Inflammatory macrophage treated with lipopolysaccharide for 4 hours (primary cell): Measurements from ENCODE around the gene TSPAN9.

Source experiments
- DNase-seq: peaks from one replicate; pipeline ENCODE4 v3.0.0-alpha.2; 2020

Gene TSPAN9

DNA sequence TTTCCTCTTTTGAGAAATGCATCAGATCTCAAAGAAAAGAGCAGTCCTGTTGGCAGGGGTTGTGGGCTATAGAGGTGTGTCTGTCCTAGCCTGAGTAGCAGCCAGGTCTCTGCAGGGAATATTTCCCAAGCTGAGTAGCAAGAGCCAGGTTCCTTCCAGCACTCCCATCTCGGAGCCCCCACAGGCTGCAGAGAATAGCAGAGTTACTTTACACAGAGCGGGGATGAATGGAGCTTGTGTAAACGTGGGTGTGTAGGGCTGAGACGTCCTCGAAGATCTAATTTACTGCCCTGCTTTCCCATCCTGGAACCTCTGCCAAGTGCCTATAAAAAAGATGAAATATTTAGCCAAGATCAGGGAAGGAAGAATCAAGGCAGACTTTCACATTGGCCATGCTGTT lies 156.6 kb downstream of the TSPAN9 start:
- no peak for DNase-seq

DNA sequence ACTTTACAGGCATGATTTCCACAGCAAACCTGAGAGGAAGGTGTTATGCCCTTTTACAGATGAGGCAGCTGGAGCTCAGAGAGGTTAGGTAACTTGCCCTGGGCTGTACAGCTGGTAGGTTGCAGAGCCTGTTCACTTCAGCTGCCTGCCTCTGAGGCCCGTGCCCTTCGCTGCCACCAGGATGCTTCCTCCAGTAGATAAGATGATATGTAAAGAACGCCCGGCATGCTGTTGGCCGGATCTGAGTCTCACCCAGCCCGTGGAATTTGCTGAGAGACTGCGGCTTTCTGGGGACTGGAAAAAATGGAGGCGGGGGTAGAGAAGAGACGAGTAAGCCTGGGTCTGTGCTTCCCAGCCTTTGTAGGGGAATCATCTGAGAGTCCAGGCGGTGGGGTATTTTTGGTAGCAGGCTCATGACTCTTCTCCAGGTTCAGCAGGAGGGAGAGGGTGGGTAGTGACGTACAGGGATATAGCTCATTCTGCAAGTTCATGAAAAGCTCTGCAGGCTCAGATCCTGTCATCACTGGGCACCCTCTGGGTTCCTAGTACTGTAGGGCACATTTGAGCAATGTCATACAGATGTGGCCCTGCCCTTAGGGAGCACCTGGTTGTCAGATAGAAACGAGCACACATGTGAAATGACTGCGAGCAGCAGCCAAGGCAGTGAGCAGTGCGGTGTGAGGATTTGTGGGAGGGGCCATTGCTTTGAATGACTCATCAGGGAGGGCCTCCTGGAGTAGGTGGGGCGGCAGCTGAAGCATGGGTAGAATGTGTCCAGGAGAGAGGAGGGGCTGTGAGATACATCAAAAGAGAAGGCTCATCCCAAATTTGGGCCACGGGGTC lies 159.4 kb downstream of the TSPAN9 start:
- no peak for DNase-seq

DNA sequence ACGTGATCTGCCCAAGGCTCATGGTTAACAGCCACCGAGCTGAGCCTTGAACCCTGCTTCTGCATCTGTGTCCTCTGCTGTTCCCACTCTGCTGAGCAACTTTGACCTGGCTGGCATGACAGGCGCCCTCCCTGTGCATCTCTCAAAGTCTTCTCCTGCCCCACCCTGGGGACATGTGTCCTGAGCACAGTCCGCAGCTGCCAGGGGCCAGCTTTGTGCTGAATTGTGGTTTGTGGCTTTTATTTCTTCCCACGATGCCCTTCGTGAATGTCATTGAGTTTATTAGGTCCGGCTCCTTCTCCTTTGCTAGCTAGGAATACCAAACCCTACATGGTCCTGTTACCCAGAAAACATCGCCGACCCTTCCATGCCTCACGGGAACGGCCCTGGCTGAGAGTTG lies 161.0 kb downstream of the TSPAN9 start:
- DNase-seq = no peak

DNA sequence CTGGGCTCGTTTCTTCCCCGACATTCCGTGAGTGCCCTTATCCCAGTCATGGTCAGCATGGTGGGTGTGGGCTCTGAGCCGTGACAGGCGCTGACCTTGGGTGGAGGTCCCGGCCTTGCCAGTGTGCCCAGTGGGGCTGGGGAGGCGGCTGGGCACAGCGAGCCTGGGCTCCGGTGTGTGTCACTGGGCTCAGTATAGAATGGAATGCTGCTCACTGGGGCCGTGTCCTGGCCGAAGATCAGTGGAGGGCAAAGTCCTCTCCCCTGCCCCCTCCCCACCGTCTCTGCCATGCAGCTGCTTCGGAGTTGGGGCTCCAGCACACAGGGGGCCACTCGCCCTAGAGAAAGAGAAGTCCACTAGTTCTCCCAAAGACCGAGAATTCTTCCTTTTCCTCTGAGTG lies 164.4 kb downstream of the TSPAN9 start:
- no peak for DNase-seq

DNA sequence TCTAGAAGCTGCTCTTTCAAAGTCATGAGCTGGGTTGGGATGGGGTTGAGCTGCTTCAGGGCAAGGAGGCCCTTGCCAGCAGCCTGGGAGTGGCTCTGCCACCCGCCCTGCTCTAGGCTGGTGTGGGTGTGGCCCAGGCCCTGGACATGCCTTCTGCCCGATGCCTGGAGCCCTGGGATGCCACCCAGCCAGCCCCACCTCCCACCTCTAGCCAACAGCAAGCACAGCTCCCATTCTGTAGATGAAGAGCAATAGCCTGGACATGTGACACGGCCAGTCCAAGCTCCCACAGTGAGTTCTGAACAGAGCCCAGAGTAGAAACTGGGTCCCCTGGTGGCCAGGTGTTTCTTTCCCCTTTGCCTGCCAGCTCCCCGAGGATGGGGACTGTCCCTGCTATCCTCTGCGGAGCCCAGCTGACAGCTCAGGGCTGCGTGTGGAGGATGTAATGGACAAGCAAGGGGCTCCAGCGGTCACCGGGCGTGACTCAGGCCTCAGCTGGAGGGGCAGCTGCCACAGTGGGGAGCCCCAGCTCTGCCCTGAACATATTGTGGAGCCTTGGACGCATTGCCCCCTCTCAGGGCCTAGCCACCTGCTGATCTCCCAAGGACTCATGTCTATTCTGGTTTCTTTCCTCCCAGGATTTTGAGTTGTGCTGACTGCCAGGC lies 165.2 kb downstream of the TSPAN9 start:
- no peak for DNase-seq

DNA sequence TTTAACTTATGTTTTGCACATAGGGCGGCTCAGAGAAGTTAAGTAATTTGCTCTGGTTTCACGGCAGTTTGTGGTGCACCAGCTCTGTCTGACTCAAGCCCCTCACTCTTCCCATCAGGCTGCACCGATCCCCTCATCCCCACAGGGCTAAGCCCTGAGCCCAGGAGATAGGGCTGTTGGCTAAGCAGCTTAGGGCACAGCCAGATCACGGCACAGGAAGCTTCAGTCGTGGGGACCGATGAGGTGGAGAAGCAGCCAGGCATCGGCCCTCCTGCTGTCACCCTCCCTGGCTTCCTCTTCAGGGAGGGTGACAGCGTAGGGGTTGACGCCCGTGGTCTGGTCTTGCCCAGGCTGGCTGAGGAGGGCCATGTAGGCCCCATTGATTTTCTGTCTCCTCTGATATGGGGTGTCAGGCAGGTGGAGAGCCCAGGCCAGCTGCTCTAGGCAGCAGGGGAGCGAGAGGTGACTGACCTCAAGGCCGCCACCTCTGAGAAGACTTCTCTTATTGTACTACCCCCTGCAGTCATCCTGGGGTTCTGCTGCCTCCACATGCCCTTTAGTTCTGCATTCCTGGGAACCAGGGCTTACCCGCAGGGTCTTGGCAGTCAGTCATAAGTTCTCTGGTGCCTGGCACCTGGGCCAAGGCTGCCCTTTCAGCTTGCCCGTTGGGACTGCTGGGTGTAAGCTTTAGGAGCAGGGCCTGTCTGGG lies 166.4 kb downstream of the TSPAN9 start:
- no peak for DNase-seq

DNA sequence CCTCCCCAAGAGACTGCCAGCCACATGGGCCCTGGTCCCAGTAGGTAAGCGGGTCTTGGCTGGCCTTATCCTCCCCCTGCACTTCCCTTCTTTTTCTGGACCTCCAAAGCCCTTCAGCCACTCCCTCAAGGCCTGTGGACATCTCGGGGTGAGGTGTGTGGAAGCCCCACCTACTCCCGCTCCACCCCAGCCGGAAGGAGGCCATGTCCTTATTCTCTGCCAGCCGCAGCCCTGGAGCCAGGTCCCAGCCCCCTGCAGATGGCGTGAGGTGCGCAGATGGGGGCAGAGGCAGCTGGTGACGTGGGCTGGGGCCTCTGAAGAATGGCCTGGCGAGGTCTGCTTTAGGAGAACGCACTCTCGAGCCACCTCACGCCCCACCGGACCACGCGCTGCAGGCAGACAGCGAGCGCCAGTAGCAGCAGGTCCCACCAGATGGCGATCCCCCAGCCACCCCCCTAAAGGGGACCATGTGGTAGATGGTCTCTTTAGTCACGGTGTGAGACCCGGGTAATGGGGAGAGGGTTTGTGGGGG lies 167.1 kb downstream of the TSPAN9 start:
- DNase-seq = no peak

DNA sequence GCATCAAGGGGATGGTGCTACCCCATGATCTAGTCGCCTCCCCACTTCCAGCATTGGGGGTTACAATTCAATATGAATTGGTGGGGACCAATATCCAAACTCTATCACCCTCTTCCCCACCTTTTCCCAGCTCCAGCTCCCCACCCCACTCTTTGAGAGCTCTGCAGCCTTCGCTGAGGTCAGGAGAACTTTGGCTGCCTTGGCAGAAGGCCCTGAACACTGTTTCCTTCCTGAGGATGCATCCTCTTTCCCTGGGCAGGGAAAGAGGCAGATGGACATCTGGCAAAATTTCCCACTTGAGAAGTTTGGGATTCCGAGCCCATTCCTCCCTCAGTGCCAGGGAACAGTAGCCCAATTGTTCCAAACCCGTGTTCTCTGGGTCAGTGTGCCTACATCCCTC lies 169.1 kb downstream of the TSPAN9 start:
- DNase-seq = no peak

DNA sequence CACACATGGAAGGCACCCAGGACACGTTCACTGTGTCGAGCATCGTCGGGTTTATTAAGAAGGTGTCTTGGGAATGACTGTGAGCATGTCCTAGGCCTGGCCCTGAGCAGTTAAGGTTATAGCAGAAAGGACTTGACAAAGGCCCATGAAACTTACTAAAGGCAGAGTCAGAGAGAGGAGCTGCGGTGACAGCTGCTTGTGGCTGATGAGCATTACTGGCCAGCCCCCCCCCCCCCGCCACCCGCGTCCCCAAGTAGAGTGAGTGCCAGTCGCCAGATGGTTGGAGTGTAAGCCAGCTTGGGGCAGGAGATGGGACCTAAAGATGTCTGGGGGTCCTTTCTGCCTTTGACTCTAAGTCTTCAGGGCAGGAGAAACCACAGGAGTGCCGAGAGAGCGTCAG lies 169.9 kb downstream of the TSPAN9 start:
- no peak for DNase-seq

DNA sequence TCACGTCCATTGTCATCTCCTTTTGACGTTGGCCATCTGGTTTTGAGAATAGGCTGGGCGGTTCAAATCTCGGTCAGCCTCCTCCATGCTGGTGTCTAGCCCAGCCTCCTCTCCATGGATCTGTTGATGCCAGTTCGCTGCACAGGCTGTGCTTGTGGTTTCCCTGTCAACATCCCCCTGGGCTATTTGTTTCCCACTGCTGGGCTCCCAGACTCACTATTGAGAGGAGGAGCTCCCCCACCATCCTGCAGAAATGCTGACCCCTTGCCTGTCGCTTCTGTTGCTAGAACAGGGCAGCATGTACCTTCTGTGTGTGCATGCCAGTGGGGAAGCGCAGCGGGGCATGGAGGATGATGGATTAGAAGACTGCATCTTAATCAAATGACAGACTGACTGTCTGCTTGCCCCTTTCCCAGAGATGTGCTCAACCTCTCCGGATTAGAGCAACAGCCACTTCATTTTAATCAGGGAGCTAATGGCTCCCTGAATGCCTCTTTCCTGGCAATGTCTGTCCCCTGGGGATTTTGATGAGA lies 170.5 kb downstream of the TSPAN9 start:
- DNase-seq = no peak

DNA sequence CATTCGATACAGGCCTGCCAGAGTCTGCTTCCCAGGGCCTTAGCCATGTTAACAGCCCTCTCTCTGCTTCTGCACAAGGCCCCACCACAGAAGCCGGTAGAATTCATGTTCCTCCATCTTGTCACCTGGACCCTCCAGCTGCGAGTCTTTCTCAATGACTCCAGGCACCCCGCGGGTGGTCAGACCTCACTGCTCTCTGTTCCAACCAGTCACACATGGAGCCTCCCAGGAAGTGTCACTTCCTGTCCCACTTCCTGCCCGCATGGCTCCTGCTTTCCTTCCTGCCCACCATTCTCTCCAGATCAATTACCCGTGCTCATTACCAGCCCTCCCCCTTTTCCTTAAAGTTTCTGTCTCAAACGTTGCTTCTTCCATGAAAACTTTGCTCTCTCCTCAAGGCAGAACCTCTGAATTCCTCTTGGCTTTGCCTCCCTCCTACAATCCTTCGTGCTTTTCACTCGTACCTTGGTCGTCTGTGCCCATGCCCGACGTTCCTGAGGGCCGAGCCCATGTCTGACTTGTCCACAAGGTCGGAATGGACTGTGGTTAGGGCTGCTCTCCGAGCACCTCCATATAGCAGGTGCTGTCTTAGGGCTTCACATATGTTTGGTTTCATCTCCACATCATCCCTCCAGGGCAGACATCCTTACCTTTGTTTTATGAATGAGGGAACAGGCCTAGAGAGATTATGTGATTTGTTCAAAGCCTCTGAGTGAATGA lies 172.1 kb downstream of the TSPAN9 start:
- DNase-seq = no peak

DNA sequence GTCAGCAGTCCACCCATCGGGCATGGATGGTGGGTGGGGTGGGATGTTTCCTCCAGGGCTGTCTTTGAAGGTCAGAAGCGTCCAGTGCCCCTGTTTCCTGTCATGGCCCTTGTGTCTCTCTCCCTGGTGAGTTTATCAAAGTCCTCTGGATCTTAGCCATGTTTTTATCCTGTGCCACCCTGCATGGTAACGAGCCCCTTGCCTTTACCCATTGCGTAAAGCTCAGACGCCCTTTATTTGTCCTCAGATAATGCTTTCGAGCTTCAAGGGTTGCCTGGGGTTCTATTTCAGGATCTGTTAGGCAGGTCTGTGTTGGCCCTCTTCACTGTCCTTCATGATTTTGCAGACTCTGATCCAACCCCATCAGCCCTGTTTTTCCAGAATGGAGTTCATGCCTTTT lies 172.9 kb downstream of the TSPAN9 start:
- no peak for DNase-seq

DNA sequence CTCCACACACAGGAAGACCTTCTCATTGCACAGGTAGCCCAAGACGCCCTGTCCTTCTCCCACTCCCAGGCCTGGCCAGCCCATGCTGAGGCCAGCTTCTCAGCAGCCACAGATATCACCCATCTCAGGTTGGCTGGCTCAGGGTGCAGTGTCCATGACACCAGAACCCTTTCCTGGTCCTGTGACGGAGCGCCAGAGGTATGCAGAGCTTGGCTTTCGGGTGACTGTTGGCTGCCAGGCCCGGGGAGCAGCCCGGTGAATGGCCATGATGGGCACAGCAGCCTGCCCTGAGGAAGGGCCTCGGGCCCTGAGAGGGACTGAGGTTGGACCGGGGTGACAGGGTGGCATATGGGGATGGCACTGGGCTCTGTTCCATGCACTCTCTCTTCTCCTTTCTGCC lies 173.4 kb downstream of the TSPAN9 start:
- DNase-seq = no peak

DNA sequence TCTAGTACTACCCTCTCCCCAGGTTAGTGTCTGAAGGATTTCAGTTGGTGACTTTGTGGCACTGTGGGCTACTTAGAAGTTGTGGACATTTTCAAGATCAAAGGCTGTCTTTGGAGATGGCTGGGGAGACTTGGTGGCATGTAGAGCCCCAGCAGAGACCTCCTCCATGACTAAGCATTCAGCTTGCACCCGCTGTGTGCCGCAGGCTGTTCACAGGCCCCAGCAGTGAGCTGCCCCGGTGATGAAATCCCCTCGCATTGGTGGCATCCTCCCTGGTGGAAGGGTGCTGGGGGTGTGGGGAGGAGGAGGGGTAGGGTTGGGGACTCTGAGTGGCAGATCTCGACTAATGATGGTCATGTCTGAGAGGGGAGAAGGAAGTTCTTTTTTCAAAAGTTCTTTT lies 173.9 kb downstream of the TSPAN9 start:
- DNase-seq = no peak

DNA sequence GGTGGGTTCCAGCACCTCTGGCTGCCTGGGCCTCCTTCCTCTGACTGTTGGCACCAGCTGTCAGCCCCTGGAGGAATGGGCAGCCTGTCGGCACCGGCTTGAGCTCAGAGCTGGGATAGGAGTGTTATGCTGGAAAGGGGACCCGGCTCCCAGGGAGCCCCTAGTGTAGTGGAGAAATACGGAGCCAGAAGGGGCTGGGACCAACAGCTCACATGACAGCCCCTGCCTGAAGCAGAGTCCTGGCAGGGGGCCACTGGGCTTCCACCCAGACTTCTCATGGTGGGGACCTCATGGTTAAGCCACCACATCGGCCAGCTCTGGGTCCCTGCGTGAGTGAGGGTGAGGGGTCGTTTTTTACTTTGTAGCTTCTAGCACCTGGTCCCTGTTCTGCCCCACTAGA lies 174.5 kb downstream of the TSPAN9 start:
- DNase-seq = no peak

DNA sequence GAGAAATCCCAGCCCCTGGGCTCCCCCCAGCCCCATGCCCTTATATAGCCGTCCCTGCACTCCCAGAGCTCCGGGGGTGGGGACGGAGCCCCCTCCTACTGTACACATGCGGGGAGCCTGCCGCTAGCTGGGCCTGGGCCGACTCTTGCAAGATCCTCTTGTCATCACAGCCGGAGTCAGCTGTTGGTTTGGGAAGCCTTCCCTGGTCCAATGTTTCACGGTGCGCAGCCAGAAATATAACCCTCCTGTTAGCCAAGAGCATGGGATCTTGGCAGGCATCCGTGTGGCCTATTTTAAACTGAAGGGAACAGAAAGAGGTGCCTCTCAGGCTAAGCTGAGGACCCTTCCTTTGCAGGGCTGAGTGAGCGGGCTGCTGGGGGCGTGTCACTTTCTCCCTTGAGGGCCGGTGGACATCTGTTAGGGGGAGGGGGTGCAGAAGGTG lies 175.3 kb downstream of the TSPAN9 start:
- DNase-seq = no peak

DNA sequence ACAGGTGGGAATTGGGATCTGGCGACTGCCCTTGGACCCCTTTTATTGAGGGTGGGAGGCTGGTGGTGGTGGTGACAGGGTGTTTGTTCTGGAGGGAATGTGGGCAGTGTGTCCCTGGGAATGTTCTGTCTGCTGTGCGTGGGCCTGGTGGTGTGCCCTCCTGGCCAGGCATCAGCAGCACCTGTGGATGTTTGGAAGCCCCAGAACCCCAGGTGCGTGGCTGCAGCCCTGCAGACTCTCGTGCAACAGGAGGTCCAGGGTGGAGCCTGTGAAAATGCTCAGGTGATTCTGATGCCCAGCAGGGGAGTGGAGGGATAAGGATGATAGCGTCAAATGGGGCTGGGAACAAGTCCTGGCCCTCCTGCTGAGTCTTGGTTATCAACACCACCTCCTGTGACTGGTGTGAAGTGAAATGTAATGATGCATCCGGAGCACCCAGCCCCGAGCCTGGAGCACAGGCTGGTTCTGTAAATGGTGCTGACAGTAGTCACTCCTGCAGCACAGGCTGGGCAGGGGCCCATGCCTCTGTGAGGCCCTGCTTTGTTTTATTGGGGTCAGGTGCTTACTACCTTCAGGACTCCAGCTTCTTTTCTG lies 176.6 kb downstream of the TSPAN9 start:
- DNase-seq = no peak

DNA sequence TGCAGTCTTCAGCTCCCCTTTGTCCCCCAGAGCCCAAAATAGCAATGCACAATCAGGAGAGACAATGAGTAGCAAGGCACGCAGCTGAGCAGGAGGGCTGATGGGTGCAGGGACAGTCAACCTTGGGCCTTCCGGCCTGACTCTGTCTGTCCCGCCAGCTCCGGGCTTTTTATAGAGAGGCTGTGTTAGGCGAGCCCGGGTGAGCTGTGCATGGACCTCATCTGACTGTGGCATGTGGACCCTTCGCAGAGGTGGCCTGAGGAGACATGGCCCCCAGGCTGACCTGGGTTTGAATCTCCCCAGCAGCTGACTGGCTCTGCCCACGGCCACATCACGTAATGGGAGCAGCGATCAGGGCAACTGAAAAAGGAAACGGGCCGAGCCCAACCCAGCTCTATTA lies 177.9 kb downstream of the TSPAN9 start:
- no peak for DNase-seq

DNA sequence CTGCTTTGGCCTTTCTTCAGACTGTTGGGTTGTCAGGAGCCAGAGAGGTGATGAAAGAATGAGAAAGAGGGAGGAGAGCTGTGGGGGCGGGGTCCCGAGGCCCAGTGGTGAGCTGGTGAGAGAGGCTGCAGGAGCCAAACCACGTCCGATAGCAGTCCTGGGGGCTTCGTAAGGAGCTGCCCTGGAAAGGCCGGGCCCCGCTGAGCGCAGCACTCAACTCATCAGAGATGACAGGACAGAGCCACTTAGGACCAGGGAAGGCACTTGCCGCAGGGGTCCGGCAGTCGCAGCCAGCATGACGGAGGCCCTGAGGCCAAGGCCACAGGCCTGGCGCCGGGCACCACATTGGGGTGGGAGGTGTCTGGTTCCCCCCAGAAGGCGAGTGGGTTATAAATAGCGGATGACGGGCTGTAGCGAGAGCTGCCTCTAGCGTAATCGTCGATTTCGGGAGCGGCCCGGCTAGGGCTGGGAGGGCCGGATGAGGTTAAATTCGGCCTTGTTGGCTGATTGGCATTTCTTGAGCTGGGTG lies 179.0 kb downstream of the TSPAN9 start:
- no peak for DNase-seq

DNA sequence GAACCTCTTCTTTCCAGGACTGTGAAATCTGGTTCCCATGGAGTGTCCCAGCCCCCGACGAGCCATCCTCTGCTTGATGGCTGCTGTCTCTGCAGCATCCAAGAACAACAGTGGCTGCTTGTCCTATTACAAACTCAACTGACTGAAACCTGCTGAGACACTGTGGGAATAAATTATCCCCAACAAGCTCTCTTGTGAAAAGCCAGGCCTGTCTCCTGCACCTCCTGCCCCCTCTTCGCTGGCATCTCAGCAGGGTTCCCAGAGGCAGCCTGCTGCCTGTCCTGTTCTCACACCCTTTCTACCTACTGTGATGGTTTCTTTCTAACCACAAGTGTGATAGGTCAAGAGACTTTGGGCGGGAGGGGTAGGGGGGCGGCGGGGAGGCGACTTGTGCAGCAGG lies 180.2 kb downstream of the TSPAN9 start:
- no peak for DNase-seq

DNA sequence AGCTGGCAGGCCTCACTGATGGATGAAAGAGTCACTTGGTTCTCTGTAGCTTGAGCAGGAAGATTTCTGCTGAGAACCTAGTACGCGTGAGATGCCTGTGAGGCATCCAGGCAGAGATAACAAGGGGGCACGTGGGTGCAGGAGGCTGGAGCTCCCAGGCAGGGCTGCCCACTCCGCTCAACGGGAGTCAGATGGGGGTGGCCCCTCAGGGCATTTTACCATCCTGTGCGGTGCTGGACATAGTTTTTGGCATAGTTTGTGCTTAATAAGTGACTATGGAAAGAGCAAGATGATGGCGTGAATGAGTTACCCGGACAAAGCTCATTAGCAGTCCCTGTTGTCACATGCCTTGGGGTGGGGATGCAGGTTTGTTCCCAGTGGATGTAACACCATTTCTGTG lies 182.8 kb downstream of the TSPAN9 start:
- DNase-seq = no peak

DNA sequence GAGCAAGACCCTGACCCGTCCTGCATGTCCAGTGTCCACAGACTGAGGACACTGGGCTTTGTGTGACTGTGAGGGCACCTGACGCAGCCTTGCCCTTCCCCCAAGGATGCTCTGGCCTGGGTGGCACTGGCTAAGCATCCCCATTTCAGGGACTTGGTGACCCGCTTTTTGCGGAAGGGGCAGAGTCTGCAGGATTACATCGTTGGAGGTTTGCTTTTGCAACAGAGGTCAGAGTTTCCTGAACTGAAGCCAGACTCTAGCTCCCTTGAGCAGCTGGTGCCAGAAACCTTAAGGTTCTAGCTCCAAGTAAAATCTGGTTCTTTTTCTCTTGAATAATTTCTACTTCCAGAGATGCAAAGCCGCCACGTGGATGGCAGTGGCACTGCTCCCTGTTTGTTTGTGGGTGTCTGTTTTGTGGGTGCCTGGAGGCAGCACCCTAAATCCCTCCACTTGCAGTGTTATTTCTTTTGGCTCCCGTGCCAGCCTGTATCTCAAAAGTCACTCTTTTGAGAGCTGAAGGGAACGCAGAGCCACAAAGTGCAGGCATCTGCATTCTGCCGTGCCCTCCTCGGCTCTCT lies 184.7 kb downstream of the TSPAN9 start:
- DNase-seq = no peak
